ELF-1 (cell line): Measurements from ENCODE around the gene SLF2.

ENCODE experiments used
- DNase-seq: peaks from one replicate; pipeline ENCODE4 v3.0.0-alpha.2; 2016; ENCODE audit warnings: low read depth, low spot score

Gene SLF2

DNA sequence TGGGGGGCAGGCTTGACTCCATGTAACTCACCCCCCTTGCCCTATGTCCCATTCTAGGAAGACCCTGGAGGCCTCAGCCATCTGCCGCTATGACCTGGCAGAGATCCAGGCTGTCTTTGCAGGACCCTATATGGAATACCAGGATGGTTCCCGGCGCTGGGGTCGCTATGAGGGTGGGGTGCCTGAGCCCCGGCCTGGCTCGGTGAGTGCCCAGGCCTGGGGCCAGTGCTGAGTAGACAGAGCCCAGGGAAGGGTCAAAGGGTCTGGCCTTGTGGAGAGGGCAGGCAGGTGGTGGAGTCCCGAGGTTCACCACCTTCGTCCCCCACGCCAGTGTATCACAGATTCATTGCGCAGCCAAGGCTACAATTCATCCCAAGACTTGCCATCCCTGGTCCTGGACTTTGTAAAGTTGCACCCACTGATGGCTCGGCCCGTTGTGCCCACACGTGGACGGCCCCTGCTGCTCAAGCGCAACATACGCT, 67.1 kb downstream of the SLF2 start:
- DNase-seq: no peak

DNA sequence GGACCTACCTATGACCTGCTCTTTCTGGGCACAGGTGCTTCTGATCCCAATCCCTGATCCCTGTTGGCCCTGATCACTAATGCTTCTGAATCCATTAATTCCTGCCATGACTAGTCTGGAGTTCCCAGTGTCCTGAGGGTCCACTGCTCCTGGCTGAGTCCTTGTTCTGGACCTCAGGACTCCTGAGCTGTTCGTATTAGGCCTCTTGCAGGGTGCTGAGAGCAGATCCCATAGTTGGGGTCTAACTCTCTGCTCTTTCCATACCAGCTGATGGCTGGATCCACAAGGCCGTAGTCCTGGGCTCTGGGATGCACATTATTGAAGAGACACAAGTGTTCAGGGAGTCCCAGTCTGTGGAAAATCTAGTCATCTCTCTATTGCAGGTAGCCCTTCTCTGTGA, 67.5 kb downstream of the SLF2 start:
- DNase-seq: no peak

DNA sequence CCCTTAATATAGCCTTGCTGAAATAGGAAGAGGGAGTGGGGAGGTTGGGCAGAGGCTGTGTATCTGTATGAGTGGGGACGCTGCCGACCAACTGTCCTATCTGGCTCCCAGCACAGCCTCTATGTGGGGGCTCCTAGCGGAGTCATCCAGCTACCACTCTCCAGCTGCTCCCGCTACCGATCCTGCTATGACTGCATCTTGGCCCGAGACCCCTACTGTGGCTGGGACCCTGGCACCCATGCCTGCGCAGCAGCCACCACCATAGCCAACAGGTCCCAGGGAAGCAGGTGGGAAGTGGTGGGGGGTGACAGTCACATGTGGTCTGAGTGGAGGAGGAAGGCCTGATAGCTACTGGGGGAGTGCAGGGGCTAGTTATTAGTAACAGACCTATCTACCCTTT, 67.9 kb downstream of the SLF2 start:
- DNase-seq: no peak

DNA sequence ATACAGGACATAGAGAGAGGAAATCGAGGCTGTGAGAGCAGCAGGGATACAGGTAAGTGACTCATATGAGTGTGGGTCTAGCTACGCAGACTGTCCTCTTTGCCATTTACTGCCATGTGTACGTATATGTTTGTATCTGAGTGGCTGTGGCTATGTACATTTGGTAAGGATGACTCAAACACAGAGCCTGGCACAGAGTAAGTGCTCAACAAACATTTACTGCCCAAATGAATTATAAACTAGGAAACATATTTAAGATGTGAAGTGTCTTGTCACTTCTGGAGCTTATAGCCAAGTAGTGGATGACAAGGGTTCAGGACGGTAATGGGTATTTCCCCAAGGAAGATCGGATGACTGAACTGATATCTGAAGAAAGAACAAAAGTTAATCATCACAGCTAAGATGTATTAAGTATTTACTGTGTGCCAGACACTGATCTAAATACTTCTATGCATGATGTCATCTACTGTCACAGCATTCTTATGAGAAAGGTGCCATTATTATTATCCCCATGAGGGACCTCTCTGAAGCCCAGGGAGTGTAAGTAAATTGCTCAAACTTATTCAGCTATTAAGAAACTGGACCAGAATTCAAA, 68.5 kb downstream of the SLF2 start:
- no peak for DNase-seq

DNA sequence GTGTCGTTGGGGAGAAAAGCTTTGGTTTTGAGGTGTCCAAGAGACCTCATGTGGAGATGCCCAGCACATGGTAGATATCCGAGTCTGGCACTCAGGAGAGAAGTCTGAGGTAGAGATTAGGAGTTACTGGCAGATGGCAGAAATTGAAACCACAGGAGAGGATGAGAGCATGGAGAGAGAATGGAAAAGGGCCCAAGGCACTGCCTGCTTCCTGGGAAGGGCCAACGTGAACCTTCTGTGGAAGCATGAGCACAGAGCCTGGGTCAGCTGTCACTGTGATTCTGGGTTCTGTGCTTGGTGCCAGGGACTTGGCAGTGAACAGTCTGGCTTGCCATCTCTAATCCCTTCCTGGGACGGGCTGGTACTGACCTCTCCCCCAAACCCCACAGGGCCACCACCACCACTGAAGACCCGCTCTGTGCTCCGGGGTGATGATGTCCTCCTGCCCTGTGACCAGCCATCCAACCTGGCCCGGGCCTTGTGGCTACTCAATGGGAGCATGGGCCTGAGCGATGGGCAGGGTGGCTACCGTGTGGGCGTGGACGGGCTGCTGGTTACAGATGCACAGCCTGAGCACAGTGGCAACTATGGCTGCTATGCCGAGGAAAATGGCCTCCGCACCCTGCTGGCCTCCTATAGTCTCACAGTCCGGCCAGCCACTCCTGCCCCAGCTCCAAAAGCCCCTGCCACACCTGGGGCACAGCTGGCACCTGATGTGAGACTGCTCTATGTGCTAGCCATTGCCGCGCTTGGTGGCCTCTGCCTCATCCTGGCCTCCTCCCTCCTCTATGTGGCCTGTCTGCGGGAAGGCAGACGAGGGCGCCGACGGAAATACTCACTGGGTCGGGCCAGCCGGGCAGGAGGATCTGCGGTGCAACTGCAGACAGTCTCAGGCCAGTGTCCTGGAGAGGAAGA, 70.4 kb downstream of the SLF2 start:
- DNase-seq: no peak

DNA sequence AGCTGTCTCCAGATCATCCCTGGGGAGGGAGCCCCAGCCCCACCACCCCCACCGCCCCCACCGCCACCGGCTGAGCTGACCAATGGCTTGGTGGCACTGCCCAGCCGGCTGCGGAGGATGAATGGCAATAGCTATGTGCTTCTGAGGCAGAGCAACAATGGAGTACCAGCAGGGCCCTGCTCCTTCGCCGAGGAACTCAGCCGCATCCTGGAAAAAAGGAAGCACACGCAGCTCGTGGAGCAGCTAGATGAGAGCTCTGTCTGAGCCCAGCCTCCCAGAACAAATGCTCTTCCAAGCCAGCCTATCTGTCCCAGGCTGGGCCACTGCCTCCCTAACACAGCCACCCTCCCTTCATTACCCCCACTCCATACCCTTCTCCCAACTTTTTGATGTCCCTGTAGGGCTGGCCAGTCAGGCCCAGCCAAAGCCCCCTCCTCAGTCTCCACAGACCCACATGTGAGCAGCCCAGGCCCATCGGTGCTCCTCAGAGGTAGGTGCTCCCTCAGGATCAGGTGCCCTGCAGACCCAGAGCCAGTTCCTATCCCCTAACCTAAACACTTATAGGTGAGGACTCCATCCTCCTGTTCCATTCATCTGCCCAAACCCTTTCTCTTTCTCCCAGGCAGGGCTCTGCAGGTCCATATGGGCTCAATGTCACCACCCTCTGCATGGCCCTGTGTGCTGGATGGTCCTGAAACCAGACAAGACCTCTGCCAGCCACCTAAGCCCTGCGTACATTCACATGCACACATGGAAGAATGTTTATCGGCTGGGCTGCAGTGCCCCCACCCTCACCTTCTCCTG, 71.3 kb downstream of the SLF2 start:
- no peak for DNase-seq

DNA sequence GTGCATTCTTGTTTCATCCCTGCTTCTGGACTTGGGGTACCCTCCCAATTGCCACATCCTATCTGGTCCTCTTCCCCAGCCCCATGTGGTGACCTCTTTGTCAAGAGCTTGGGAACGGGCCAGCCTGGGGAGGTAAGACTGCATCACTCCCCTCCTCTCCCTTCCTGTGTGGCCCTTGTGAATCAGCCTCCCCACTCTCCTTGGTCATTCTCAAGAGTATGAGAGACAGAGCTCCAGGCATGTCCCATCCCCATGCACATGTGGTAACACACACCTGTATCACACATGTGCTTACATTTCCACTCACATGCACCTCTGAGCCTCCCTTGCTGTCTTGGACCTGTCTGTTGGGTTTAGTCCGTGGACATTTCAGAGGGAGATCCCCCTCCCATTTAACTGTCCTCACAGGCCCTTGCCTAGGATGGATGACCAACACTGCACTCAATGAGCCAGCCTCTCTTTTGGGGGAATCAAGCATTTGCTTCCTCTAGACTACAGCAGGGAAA, 72.0 kb downstream of the SLF2 start:
- DNase-seq: no peak

DNA sequence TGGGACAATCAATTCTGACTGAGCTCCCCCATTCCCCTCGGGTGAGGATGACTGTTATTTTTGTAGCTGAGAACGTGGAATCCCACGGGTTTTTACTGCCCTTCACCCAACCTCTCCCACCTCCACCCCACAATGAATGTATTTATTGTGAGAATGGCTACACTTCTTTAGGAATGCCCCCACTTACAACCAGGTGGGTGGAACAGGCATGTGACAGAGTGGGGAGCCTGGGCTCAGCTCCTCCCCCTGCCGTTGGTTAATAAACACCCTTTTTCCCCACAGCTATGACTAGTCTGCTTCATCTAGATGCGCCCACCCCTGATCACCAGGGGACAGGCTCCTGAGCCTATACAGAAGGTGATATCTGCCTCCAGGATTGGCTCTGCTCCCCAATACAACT, 72.6 kb downstream of the SLF2 start:
- no peak for DNase-seq

DNA sequence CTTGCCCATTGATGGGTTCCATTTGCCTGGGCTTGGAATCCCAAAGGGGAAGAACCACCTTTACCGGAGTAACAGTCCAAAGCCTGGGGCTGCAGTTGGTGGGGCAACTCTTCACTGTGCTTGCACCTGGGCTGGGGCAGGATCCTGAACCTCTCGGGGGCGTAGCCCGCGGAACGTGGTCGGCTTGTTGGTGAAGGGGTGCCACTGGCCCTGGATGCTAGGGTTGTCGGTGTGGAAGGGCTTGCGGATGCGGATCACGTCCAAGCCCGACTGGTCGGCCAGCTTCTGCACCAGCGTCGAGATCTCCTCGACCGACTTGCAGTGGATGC, 73.8 kb downstream of the SLF2 start:
- no peak for DNase-seq

DNA sequence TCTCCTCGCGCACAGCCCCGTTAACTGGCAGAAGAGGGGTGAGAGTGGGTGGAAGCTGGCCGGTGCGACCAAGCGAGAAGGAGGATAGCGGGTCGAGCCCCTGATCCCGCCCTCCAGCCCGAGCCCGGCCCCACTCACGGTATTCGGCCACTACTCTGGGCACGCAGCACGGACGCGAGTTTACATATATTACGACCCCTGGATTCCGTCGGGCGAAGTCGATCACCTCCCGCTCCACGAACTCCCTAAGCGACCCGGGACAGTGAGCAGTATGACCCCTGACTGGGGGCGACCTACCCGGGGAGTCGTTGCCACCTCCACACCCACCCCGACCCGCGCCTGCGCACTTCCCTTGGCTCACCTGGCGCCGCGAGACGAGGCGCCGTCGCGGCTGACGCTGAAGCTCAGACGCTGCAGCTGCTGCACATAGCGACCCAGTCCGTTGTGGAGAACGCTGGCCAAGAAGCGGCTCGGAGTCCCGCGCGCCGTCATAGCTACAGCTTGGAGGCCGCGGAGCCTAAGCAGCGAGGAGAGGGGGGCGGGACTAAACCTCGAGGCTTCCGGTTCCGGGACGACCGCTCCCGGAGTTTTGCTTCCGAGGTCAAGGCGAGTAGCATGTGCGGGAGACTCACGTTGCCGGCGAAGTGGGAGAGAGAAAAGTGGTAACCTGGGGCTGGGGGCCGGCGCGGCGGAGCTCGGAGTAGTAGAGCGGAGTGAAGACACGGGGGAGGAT, 74.4 kb downstream of the SLF2 start, which contains the start of the genes MRPL43 and TWNK:
TSS of gene MRPL43 (minus strand) at position 546 of the 733 bp plus-strand sequence. CDS start at position 492, 54 bp downstream.
TSS of gene TWNK (plus strand) at position 592 of the 733 bp plus-strand sequence. CDS start 668 bp downstream, outside the sequence.
- DNase-seq: peak; percentile 90

DNA sequence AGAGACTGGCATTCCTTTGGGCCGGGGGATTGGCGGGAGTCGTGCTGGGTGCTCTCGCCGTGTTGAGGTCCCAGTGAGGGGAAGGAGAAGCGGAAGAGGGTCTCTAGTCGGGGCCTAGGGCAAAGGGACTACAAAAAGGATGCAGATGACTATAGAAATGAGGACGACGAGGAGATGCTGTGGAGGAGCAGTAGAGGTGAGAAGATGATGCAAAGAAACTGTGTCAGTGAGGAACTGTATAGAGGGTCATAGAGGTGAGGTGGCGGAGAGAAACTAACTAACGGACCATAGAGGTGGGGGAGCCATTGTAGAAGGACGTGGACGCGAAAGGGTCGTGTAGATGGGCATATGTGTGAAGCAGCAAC, 74.9 kb downstream of the SLF2 start:
- DNase-seq: no peak

DNA sequence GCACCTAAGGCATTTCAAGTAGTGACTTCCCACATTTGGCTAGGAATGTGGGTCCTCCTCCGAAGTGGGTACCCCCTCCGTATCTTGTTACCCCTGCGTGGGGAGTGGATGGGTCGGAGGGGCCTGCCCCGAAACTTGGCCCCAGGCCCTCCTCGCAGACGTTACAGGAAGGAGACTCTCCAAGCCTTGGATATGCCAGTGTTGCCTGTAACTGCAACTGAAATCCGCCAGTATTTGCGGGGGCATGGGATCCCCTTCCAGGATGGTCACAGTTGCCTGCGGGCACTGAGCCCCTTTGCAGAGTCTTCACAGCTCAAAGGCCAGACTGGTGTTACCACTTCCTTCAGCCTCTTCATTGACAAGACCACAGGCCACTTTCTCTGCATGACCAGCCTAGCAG, 75.4 kb downstream of the SLF2 start:
- DNase-seq: no peak

DNA sequence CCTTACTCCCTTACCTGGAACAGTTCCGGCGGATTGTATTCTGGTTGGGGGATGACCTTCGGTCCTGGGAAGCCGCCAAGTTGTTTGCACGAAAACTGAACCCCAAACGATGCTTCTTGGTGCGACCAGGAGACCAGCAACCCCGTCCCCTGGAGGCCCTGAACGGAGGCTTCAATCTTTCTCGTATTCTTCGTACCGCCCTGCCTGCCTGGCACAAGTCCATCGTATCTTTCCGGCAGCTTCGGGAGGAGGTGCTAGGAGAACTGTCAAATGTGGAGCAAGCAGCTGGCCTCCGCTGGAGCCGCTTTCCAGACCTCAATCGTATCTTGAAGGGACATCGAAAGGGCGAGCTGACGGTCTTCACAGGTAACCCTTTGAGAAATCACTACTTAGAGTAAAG, 76.3 kb downstream of the SLF2 start:
- no peak for DNase-seq

DNA sequence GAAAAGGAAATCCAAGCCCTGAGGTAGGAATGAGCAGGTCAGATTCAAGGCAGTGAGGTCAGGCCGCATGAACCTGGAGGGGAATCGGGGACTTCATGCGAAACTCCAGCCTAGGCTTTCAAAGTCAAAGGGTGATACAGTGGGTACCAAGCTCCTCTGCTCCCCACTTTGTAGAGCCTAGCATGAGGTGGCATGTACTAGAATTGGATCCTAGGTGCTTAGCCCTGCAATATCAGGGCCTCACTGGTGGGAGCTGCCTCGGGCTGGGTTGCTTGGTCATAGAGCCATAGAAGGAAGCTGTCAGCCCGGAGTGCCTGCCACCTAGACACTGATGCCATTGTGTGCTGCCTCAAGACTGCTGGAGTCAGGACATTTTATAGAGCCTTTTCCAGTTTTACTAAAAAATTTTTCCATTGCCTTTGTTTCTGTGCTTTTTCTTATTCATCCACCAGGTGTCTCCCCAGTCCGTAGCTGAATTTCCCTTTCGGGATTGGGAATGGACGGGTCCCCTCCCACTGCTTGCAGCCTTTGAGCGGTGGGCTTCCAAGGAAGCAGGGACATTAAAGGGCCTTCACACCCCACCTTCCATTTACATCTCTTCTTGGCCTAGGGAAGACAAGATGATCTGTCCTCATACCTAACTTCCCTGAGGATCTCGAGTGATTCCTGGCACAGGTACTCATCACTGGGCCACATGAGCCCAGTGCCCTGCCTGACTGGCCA, 81.4 kb downstream of the SLF2 start:
- peak; percentile 28 for DNase-seq

DNA sequence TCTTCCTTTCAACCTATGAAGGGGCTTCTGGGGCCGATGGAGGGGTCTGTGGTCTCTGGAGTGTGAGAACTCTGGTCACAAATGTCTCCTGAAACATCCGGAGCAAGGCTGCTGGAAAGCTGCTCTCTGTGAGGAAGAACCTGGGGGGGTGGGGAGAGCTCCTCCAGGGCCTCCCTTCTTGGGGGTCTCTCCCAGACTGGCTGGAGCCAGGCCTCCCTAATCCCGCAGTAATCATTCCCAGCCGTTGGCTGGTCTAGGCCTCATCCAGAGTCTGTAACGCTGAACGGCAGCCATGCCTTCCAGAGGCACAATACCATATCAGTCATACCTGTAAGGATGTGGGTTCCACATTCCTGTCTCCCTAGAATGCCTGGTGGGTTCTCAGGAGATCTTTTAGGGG, 82.4 kb downstream of the SLF2 start:
- no peak for DNase-seq

DNA sequence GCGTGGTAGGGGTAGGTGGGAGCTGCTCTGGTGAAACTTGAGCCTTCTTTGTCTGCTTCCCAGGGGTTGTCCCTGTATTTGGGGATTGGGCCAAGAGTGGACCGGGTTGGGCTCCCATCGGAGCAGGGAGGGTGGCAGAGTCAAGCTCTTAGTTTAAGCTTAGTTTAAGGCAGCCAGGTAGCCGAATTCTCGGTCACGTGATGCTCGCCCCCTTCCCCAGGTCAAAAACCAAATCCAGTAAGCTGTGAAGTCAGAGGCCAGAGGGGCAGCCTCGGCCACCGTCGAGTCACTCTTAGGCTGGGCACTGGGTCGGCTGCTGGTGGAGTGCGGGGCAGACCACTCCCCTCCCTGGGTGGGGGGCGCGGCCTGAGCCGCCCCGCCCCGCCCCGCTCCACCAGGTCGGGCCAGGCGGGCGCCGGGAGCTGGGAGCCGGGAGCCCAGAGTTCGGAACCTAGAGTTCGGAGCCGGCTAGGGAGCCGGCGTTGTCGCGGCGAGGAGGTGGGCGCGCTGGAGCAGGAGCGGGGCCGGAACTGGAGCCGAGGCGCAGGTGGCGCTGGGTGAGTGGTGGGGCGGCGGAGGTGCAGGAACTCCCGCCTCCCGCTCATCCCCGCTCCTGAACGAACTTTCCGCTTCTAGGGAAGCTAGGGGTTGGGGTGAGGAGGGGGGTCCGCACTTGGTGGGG, 84.1 kb downstream of the SLF2 start:
- DNase-seq: peak; percentile 79

DNA sequence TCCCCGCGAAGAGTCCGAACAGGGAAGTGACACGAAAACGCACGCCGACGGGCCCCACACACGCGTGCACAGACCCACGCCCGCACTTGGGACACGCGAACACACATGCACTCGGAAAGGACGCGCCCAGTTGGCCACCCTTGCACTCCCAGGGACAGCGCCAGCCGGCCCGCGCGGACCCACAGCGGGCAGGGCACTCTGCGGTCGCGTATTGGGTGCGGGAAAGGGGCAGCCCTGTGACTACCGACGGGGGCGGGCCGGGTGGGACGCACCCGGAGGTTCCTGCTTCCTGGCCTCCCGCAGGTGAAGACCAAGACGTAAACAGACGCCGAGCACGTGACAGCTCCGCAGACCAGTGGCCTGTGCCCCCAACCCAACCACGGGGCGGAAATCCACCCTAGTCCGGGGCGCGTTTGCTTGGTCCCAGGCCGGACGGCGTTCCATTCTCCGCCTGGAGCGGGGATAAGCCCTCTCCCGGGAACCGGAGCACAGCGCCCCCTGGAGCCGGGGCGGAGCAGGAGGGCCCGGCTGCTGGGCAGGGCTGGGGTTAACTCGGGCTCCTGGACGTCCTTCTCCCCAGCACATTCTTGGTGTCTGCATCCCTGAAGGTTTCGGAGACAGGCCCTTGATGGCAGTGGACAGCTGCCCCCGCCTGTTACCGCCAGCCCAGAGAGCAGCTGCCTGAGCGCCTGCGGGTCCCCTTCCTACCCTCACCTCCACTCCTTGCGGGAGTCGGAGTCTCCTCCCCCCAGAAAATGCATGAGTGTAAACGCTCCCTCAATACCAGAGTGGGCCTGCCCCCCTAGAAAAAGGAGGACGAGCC, 84.8 kb downstream of the SLF2 start:
- peak; percentile 92 for DNase-seq

DNA sequence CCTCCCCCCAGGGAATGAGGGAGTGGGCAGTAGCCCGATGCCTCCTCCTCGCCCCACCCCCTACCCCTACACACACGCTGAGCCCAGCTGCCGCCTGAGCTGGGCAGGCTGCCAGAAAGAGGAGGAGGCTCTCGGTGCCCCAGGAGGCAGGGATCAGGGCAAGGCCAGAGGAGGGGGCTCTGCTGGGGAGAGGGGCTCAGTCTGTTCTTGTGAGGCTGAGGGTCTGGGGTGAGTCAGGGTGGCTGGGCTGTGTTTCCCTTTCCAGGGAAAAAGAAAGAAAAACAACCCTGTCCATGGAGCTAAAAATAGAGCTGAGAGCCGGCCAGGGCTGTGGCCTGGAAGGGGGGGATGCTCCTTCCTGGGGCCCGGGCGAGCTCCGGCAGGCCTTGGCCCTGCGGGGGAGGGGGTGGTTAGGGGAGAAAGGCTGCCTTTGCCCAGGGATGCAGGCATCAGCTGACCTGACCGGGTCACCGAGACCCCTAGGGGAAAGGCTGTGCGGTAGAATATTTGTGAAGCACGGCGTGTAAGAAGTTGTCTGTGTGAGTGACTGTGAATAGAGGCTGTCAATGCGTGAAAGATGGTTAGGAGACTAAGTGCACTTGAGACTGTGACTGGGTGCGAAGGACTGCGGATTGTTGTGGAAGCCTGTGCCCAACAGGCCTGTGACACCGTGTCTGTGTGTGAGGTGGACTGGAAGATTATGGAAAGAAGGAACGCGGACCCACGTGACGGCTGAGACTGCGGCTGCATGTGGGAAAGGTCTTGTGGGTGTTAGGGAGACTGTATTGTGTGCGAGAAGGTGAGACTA, 85.6 kb downstream of the SLF2 start:
- DNase-seq: peak; percentile 65
